Lung (tissue), 12 donors: ENCODE results near the gene BCR. TPM values are rescaled to one million over a fixed set of nuclear protein-coding genes. Genes with fewer than 3 reads are reported as not detected.

Experiments used
- ATAC-seq: fragments of 200-7000 bp; cut with Tn5 transposase; one replicate; pipeline ENCODE4 v1.9.1; 2020; ENCODE audit warnings: moderate number of reproducible peaks; ENCODE audit not compliant: insufficient read depth, low FRiP score
- DNase-seq, 3 donors: peaks; one replicate each; pipeline ENCODE4 v3.0.0-alpha.2; 2013 to 2017
- H3K27ac ChIP-seq, 2 donors: one replicate each; pipeline ENCODE4 v1.5.1; 2013; ENCODE audit warnings: mild to moderate bottlenecking in 2 of 2, moderate library complexity in 2 of 2, control low read depth in 1 of 2, inconsistent platforms in 1 of 2, low read depth in 1 of 2, low read length in 1 of 2
- H3K27me3 ChIP-seq, 3 donors: one replicate each; pipeline ENCODE4 v1.5.1; 2013; ENCODE audit warnings: low read length in 2 of 3; ENCODE audit not compliant: control insufficient read depth in 3 of 3, insufficient read depth in 3 of 3
- H3K36me3 ChIP-seq, 4 donors: one replicate each; pipeline ENCODE4 v1.5.1; 2013; ENCODE audit warnings: low read length in 4 of 4, mild to moderate bottlenecking in 1 of 4, moderate library complexity in 1 of 4; ENCODE audit not compliant: control insufficient read depth in 4 of 4, insufficient read depth in 4 of 4
- H3K4me1 ChIP-seq, 5 donors: one replicate each; pipeline ENCODE4 v1.5.1; 2013; ENCODE audit warnings: low read length in 5 of 5, mild to moderate bottlenecking in 2 of 5, moderate library complexity in 1 of 5; ENCODE audit not compliant: control insufficient read depth in 5 of 5, insufficient read depth in 5 of 5
- H3K4me3 ChIP-seq: one replicate; pipeline ENCODE4 v1.5.1; 2013; ENCODE audit warnings: mild to moderate bottlenecking, control low read depth, moderate library complexity
- H3K9ac ChIP-seq, 2 donors: one replicate each; pipeline ENCODE4 v1.5.1; 2013; ENCODE audit warnings: low read length in 2 of 2, control low read depth in 1 of 2; ENCODE audit not compliant: insufficient read depth in 1 of 2
- H3K9me3 ChIP-seq, 4 donors: one replicate each; pipeline ENCODE4 v1.5.1; 2013; ENCODE audit warnings: low read length in 3 of 4, mild to moderate bottlenecking in 1 of 4, moderate library complexity in 1 of 4; ENCODE audit not compliant: control insufficient read depth in 4 of 4, insufficient read depth in 3 of 4
- CTCF ChIP-seq: IDR thresholded peaks from 2 replicates; pipeline ENCODE4 v1.5.1; 2012; ENCODE audit warnings: mild to moderate bottlenecking; ENCODE audit errors: control extremely low read depth, extremely low read depth
- WGBS, 2 donors: extraction: QIAGEN DNeasy Blood & Tissue Kit; methylation state at CpG; one replicate each; pipeline ENCODE4 v1.1.7; 2013; 5-methylcytosine and 5-hydroxymethylcytosine counted together
- polyA plus RNA-seq, 2 donors: library from polyadenylated mRNA; stranded (reverse); fragments of 200-250 nt; gene quantifications; one replicate each; pipeline ENCODE4 v1.2.1, GENCODE V29; 2013
- total RNA-seq, 2 donors: library from RNA; depleted of rRNA in 1 of 2; stranded (reverse); fragments of >200 nt in 1 of 2; gene quantifications; one replicate each; pipeline ENCODE4 v1.2.1, GENCODE V29; 2014 to 2021
- donor health status: control.
- donor health status: control.
- donor health status: Bipolar disorder and iron deficiency.
- donor health status: healthy.
- donor health status: DM: yes; HTN: yes; CAD: no.

The BCR gene
- total and polyA plus RNA-seq, 4 donors = 21.8 to 67.3 (median 31.8) TPM

GRCh38 chr22:23166042-23166831, 14.1 kb upstream of the BCR start:
- DNase-seq = peak; percentile 38 to 76 (median 72)
- 83 to 90% methylated on average over 6 of the region's 6 CpGs for WGBS, 2 donors
- H3K9me3 ChIP-seq = no peaks in the 10 kb centered on the region
- TF ChIP-seq CTCF = no peak
- H3K36me3 ChIP-seq = no peaks in the 10 kb centered on the region
- no peak for ATAC-seq
- H3K27ac ChIP-seq = no peak overlapping the region
- H3K27me3 ChIP-seq = no peaks in the 10 kb centered on the region
- H3K4me3 ChIP-seq = no peak overlapping the region
- H3K4me1 ChIP-seq = peaks cover 0 to 20% (median 3%) of the 10 kb centered on the region in 5 donors
- H3K9ac ChIP-seq = no peak overlapping the region

GRCh38 chr22:23166841-23167616, 13.3 kb upstream of the BCR start:
- no peak overlapping the region for H3K9ac ChIP-seq

GRCh38 chr22:23168391-23169042, 11.8 kb upstream of the BCR start:
- DNase-seq = no peak
- no peak for ATAC-seq
- 94 to 95% methylated on average over 9 of the region's 9 CpGs for WGBS, 2 donors
- Histone ChIP-seq H3K4me1 (peaks cover 0 to 17% (median 3%) of the 10 kb centered on the region in 5 donors), H3K27ac (no peak overlapping the region), H3K27me3 (no peaks in the 10 kb centered on the region), H3K36me3 (no peaks in the 10 kb centered on the region), H3K9me3 (no peaks in the 10 kb centered on the region), H3K4me3 (no peak overlapping the region), H3K9ac (no peak overlapping the region)
- TF ChIP-seq CTCF = no peak

More at GRCh38 chr22:23166841-23167616, 13.3 kb upstream of the BCR start:
- Histone ChIP-seq H3K27me3 (no peaks in the 10 kb centered on the region), H3K27ac (no peak overlapping the region), H3K4me1 (peaks cover 0 to 20% (median 3%) of the 10 kb centered on the region in 5 donors), H3K36me3 (no peaks in the 10 kb centered on the region), H3K4me3 (no peak overlapping the region), H3K9me3 (no peaks in the 10 kb centered on the region)
- TF ChIP-seq CTCF = no peak
- DNase-seq (no peak), ATAC-seq (no peak)
- 82 to 86% methylated on average over 10 of the region's 10 CpGs for WGBS, 2 donors
